ENCODE measurements around the gene EDC4.
A peak's percentile ranks its signal among the peaks of the same experiment; 100 is the strongest.

EDC4 gene

DNA sequence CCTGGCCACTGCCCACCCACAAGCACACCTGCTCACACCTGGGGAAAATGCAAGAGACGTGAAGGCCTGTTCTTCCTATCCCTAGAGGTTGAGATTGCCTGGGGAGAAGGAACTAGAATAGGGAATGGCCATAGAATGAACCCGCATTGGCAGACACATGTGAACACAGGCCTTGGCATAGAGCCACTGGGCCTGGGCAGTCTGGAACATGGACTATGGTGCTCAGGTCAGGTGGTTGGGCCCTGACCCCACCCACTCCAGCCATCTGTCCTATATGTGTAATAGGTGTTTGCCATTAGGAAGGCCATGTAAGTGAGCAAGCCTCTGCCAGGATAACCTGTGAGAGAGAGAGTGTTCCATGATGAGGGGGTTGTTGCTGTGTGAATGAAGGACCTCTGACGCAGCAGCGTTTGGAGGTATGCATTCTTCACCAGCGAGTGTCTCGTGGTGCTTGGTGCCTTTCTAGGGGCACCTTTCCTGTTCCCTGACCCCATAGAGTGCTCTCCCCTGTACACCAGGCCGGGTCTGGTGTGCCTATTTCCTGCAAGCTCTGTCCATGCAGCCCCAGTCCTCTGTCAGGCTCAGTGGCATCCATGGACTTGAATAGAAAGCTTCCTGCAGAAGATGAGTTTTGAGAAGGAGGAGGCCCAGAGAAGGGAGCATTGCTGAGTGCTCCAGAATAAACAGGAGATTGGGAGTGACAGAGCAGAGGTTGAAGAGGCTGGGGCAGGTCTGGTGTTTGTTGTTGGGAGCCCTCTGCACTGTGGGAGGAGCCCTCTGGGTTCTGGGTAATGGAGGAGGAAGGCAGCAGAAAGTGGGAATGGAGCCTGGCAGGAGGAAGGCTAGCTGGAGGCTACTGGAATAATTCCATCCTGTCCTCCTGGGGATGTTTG lies 43.2 kb downstream of the EDC4 start:
- DNase-seq = no peak

DNA sequence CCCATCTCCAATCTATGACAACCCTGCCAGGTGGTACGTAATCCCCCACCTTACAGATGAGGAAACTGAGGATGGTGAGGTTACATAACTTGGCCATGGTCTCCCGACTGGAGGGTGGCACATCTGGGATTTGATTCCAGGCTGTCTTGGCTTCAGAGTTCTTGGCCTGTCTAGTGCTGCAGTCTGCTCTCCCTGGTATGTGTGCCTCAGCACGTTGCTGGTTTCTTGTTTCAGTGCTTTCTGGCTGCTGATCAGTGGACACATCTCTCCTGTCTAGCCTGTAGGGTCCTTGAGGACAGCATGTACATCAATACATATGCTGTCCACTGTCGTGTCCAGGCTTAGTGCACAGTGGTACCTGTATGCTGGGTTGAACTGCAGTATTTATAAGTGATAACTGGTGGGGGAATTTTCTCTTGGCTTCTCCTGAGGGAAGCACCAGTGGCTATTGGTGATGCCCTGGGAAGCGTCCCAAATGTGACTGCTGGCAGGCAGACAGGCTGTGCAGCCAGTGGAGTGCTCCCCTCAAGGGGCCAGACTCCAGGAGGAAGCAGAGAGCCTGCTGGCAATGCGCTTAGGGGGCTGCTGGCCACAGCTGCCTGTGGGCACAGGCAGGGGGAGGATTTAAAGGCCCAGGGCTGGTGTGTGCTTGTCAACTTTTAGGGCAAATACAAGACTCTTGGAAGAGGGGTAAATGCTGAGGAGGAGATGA lies 44.4 kb downstream of the EDC4 start:
- DNase-seq = no peak

DNA sequence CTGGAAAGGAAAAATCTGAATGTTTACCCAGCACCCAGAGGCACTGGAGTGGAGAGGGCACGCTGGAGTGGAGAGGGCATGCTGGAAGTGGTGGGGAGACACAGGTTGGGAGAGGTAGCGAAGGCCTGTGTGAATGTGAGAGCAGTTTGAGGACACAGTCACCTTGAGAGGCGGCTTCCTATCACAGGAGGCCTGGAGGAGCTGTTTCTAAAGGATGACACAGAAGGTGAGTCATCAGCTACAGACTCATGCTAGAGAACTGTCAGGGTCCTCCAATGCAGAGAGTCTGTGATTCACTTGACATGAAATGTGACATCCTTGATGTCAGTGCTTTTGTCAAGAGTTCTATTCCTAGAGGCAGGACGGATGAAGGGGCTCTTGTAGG lies 45.0 kb downstream of the EDC4 start:
- peak; percentile 73 for DNase-seq

DNA sequence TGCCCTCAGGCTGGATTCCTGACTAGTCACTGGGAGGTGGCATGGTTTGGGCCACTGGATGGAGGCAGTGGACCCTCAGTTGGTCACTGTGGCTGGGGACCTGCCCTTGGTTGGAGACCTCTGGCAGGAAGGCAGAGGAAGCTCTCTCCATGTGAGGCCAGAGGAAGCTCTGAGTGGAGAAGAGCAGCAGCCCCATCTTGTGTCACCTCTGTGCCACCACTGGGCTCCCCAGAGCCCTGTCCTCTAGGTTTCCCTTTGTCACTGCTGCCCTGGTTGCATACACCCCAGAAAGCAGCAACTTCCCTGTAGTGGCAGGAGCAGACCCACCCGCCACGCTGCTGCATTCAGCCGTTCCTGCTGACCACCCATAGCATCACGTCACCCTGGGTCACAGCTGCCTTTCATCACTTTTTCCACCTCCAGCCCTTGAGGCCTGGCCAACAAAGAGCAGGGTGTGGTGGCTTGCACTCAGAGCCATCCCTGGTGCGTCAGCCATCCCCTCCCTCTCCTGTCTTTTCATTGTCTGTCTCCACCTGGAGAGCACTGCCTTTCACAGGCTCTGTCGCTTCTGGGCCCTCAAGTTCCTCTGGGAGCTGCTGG lies 46.9 kb downstream of the EDC4 start:
- DNase-seq = no peak

DNA sequence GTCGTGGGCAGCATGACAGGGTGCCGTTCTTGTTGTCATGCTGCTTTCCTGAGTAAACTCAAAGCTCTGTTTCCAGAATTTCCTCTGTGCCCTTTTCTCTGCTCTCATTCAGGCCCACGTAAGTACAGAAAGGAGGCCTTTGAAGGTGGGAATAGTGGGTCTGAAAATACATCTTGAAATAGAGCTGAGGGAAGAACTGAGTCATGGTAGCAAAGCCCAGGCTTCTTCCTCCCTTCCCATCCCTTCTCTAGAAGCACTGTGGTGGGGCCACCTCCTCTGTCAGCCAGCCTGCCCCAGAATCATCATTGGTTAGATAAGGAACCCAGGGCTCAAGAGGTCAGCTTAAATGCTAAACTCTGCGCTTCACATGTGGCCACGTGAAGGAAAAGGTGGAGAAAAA lies 49.4 kb downstream of the EDC4 start:
- DNase-seq = no peak

DNA sequence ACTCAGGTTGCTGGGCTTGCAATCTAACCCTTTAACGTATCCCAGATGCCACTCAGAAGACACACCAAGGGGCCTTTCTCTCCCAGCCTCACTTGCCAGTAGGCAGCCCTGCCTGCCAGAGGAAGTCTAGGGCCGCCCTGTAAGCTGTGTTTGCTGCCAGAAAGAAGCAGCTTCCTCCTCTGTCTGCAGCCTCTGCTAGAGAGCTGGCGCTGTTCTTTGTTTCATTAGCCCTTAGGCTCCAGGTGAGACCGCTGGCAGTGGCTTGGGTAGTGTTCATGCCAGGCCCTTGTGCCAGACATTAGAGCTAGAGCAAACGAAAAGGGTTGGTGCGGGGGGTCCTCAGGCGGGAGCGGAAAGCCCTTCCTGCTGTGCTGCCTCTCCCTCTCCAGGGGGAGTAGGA lies 49.9 kb downstream of the EDC4 start:
- no peak for DNase-seq

DNA sequence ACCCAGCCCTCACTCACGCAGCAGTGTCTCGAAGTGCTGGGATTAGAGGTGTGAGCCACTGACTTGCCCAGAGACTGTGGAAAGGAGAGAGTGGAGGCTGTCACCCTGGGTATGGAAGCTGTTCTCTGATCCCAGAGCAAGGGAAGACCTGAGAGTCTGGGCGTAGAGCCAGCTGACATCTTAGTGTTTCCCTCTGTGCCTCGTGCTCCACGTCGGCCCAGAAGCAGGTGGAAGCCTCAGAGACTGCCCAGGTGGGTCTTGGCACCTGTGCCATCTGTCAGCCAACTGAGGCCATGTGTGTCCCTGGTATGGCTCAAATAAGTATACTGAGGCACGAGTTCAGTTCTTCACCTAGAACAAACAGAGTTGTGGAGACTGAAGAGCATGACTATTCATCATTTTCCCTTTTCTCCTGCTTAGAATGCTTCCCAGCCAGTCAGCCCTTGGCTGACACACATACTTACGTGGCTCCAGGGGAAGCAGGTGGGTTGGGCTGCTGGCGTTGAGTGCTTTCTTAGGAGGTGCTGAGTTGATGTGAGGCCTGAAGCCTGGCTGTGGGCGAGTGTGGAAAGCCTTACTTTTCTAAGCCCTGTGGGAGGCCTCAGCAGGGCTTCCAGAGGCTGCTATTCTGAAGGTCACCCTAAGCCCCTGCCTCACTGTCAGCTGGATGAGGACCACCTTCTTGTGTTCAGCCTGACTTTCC lies 50.7 kb downstream of the EDC4 start:
- DNase-seq = no peak

DNA sequence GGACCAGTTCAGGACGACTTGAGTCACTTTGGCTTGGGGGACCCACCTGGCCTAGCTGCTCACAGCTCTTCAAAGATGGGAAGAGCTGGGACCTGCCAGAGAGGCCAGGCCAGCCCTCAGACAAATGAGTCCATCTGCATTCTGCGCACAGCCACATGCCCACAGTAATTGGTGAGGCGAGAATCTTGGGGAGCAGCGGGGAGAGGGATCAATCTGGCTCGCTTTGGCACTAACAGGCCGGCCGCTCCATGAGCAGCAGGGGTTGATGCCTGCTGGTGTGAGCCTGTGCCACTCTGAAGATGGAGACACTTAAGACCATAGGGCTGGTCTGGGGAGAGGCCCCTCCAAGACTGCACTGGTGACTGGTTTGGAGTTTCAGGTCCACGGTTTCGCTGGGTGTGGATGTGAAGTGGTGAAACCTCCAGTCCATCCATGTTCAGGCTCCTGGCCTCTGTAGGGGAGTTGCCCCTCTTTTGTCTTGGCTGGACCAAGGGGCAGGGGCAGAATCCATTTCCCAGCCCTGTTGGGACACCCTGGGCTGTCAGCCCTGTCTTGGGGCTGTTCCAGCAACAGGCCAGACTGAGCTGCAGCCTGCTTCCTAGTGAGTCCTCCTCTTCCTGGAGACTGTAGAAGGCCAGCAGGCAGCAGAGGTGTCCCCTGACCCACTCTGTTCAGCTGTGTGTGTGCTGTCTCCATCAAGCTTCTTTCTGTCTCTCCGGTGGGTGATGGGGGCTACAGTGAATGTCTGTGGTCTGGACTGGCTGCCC lies 51.5 kb downstream of the EDC4 start:
- no peak for DNase-seq

DNA sequence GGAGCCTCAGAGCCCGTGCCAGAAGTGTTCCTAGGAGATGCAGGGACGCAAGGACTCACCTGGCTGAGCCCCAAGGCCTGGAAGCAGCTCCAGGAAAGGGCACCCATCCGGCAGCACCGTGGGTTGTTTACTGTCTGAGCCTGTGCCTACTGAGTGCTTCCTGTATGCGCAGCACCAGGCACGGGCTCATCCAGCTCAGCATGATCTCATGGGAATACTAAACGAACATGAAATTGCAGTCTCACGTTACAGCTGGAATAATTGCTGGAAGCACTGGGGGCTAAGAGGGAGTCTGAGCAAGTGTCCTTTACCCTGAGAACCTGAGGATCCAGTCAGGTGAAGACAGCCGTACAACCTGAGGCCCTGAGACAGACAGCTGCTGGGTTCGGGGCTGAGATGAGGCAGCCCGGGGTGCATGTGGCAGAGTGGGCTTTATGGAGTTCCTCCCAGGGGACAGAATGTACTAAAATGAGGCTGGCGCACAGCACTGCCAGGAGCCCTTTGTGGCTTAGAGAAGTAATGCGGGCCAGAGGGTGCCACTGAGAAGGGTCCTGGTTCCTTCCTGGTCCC lies 53.4 kb downstream of the EDC4 start:
- no peak for DNase-seq

DNA sequence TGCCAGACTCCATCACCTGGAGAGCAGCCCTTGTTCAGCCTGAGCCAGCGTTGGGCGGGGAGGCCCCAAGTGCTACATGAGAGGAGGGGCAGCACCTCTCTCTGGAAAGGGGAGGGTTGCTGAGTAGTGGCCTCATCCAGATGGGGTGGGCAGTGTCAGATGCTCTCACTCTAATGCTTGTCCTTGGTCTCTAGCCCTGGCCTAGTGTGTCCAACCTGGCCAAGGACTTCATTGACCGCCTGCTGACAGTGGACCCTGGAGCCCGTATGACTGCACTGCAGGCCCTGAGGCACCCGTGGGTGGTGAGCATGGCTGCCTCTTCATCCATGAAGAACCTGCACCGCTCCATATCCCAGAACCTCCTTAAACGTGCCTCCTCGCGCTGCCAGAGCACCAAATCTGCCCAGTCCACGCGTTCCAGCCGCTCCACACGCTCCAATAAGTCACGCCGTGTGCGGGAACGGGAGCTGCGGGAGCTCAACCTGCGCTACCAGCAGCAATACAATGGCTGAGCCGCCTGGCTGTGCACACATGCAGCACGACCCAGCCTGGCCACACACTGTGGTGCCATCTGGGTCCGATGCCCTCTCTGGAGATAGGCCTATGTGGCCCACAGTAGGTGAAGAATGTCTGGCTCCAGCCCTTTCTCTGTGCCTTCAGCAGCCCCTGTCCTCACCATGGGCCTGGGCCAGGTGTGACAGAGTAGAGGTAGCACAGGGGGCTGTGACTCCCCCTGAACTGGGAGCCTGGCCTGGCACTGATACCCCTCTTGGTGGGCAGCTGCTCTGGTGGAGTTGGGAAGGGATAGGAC lies 54.5 kb downstream of the EDC4 start:
- no peak for DNase-seq

DNA sequence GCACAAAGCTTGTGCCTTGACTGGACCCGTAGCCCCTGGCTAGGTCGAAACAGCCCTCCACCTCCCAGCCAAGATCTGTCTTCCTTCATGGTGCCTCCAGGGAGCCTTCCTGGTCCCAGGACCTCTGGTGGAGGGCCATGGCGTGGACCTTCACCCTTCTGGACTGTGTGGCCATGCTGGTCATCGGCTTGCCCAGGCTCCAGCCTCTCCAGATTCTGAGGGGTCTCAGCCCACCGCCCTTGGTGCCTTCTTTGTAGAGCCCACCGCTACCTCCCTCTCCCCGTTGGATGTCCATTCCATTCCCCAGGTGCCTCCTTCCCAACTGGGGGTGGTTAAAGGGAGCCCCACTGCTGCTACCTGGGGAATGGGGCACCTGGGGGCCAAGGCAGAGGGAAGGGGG lies 55.3 kb downstream of the EDC4 start:
- DNase-seq = no peak

DNA sequence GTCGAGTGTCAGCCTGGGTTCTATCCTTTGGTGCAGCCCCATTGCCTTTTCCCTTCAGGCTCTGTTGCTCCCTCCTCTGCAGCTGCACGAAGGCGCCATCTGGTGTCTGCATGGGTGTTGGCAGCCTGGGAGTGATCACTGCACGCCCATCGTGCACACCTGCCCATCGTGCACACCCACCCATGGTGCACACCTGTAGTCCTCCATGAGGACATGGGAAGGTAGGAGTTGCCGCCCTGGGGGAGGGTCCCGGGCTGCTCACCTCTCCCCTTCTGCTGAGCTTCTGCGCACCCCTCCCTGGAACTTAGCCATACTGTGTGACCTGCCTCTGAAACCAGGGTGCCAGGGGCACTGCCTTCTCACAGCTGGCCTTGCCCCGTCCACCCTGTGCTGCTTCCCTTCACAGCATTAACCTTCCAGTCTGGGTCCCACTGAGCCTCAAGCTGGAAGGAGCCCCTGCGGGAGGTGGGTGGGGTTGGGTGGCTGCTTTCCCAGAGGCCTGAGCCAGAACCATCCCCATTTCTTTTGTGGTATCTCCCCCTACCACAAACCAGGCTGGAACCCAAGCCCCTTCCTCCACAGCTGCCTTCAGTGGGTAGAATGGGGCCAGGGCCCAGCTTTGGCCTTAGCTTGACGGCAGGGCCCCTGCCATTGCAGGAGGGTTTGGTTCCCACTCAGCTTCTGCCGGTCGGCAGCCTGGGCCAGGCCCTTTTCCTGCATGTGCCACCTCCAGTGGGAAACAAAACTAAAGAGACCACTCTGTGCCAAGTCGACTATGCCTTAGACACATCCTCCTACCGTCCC lies 55.9 kb downstream of the EDC4 start:
- peak; percentile 80 for DNase-seq

DNA sequence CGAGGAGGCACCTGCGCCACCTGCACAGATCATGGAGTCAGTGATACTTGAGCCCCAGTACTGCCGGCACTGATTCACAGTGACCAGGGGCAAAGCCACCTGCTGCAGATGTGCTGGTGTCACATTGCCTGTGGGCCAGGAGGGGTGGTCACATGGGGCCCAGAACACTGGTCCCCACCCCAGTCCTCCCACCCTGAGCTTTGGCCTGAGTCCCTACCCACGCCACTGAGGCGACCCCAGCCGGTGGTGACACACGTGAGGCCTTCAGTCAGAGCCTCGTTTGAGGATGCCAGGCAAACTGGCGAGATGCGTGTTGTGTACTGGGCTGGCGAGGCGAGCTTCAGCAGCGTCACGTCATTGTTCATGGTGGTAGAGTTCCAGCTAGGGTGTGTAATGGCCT lies 57.3 kb downstream of the EDC4 start:
- no peak for DNase-seq

DNA sequence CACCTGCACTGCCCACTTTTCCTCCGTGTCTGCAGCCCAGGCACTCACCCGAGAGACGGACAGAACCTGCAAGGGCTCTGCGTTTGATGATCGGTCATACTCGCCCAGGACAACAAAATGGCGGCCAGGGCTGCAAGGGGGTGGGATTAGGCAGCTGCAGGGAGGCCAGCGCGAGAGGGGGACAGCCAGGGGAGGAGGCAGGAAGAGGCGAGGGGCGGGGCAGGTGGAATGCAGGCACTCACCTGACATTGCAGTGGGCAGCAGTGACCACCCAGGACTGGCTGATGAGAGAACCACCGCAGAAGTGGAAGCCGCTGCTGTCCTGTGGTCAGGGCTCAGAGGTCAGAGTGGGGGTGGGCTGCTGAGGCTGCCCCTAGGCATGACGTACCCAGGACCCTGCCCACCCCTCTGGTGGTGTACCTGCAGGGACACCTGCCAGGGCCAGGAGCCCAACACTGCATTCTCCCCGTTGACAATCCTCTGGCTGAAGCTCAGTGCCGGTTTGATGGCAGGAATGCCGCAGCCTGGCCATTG lies 57.9 kb downstream of the EDC4 start:
- no peak for DNase-seq
